Thoracic aorta (tissue), 2 donors: ENCODE data around the gene KCNA4. TPM values are rescaled to one million over a fixed set of nuclear protein-coding genes. Genes with fewer than 3 reads are reported as not detected.

Experiments
- ATAC-seq: fragments of 150-250 bp; one replicate; pipeline ENCODE4 v1.8.0; 2017; ENCODE audit warnings: low read depth; ENCODE audit not compliant: insufficient number of reproducible peaks, low FRiP score
- DNase-seq: peaks from one replicate; pipeline ENCODE4 v3.0.0-alpha.2; 2020; ENCODE audit warnings: low spot score
- H3K27ac ChIP-seq, 2 donors: fragments of 200-600 bp; sonication (generic); 1 replicate in 1 of 2; 2 replicates in 1 of 2; pipeline ENCODE4 v1.5.1; 2016; ENCODE audit warnings: mild to moderate bottlenecking in 2 of 2, moderate library complexity in 2 of 2
- H3K27me3 ChIP-seq: fragments of 200-600 bp; sonication (generic); replicated peaks from 2 replicates; pipeline ENCODE4 v1.6.0; 2016; ENCODE audit warnings: mild to moderate bottlenecking; ENCODE audit not compliant: insufficient read depth
- H3K36me3 ChIP-seq: fragments of 200-600 bp; sonication (generic); one replicate; pipeline ENCODE4 v1.5.1; 2016
- H3K4me1 ChIP-seq, 2 donors: fragments of 200-600 bp; sonication (generic); 1 replicate in 1 of 2; 2 replicates in 1 of 2; pipeline versions ENCODE4 v1.5.1 to v1.6.0; 2016; ENCODE audit warnings: low read depth in 2 of 2, mild to moderate bottlenecking in 1 of 2; ENCODE audit not compliant: control insufficient read depth in 1 of 2
- H3K4me3 ChIP-seq: fragments of 200-600 bp; sonication (generic); 2 replicates; pipeline ENCODE4 v1.5.1; 2016; ENCODE audit warnings: mild to moderate bottlenecking
- H3K9me3 ChIP-seq: fragments of 200-600 bp; sonication (generic); 2 replicates; pipeline ENCODE4 v1.5.1; 2016
- CTCF ChIP-seq: fragments of 200-600 bp; sonication (generic); IDR thresholded peaks from one replicate; pipeline ENCODE4 v1.5.1; 2019; ENCODE audit warnings: antibody characterized with exemption
- total RNA-seq, 2 donors: library from RNA; depleted of rRNA; stranded (reverse); fragments of >200 nt; gene quantifications; one replicate each; pipeline versions ENCODE4 v1.1.0 to v1.2.3, GENCODE V29; 2016

KCNA4 gene
- total RNA-seq, 2 donors from 2014 or later: 0.21 TPM; not detected in 1

DNA sequence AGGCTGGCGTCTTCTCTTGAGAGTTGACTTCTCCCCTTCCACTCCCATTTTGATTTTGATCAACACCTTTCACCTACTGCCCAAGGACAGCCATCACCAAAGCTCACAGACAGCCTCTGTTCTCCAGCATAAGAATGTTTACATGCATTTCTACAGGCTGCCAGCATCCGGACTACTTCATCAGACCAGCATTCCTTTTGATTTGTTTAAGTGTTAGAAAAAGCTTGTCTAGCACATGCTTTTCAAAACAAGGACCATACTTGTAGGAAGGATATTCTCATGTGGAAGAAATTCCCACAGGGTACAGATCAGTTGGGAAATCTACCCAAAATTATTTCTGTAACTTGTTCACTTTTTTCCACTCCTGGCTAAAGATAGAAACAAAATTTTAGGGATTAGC lies 6.2 kb upstream of the KCNA4 start:
- Histone ChIP-seq H3K4me1 (no peaks in the 10 kb centered on the region), H3K36me3 (no peaks in the 10 kb centered on the region), H3K27ac (no peak overlapping the region), H3K9me3 (no peaks in the 10 kb centered on the region), H3K4me3 (no peak overlapping the region), H3K27me3 (no peaks in the 10 kb centered on the region)
- no peak for TF ChIP-seq CTCF
- DNase-seq: no peak
- ATAC-seq: no peak

GRCh38 chr11:30019481-30019880 lies 2.7 kb upstream of the KCNA4 start:
- Histone ChIP-seq H3K36me3 (no peaks in the 10 kb centered on the region), H3K4me3 (no peak overlapping the region), H3K27ac (no peak overlapping the region), H3K9me3 (no peaks in the 10 kb centered on the region), H3K27me3 (no peaks in the 10 kb centered on the region), H3K4me1 (peaks cover 0 to 13% of the 10 kb centered on the region in 2 donors)
- ATAC-seq (no peak), DNase-seq (no peak)
- TF ChIP-seq CTCF: no peak

DNA sequence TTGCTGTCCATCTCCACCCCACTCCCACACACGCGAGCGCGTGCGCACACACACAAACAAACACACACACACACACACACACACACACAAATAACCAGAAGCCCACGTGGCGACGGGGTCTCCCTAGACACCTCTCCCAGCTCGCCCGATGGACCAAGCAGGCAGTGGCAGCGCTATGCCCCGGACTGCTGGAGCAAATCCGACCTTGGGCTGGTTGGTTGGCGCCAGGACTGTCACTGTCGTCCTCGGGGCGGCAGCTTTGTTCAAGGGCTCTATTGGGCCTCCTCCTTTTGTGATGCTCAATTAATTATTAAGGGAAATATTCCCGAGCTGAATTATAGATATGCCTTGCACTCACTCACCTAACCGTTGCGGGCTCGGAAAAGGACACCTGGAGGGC lies 1.7 kb upstream of the KCNA4 start:
- no peak for ATAC-seq
- Histone ChIP-seq H3K36me3 (no peaks in the 10 kb centered on the region), H3K4me3 (no peak overlapping the region), H3K27ac (no peak overlapping the region), H3K4me1 (peaks cover 0 to 13% of the 10 kb centered on the region in 2 donors), H3K27me3 (no peaks in the 10 kb centered on the region), H3K9me3 (no peaks in the 10 kb centered on the region)
- TF ChIP-seq CTCF: no peak
- DNase-seq: no peak

GRCh38 chr11:30017445-30017895 lies 640 bp upstream of the KCNA4 start:
- H3K27me3 ChIP-seq: no peaks in the 10 kb centered on the region
- TF ChIP-seq CTCF: no peak
- no peak overlapping the region for H3K27ac ChIP-seq
- no peak for ATAC-seq
- H3K4me3 ChIP-seq: peak overlapping the region; percentile 65
- H3K4me1 ChIP-seq: peaks cover 0 to 13% of the 10 kb centered on the region in 2 donors
- DNase-seq: no peak
- H3K36me3 ChIP-seq: no peaks in the 10 kb centered on the region
- H3K9me3 ChIP-seq: no peaks in the 10 kb centered on the region

- Histone ChIP-seq H3K9me3 (no peaks in the 10 kb centered on the region), H3K4me3 (peak overlapping the region; percentile 47), H3K36me3 (no peaks in the 10 kb centered on the region), H3K27ac (no peak overlapping the region), H3K4me1 (peaks cover 0 to 13% of the 10 kb centered on the region in 2 donors), H3K27me3 (no peaks in the 10 kb centered on the region)
- DNase-seq: no peak
- no peak for ATAC-seq
- TF ChIP-seq CTCF: no peak
These were observed 961 bp downstream of the KCNA4 start for GRCh38 chr11:30015725-30016412.
